GM21528 (cell line): Measurements from ENCODE around the gene INPP5D.

ENCODE experiments used
- ATAC-seq: cut with Tn5 transposase; IDR thresholded peaks from one replicate; pipeline ENCODE4 v1.9.1; 2021; ENCODE audit warnings: mild to moderate bottlenecking, moderate library complexity; ENCODE audit not compliant: unreplicated experiment, low FRiP score

INPP5D gene

GRCh38 chr2:233031556-233032500 lies 28.3 kb upstream of the INPP5D start:
- no peak for ATAC-seq

- ATAC-seq: no peak
Measured at GRCh38 chr2:233032551-233033320, 27.4 kb upstream of the INPP5D start, which contains the start of gene NEU2. NEU2 (plus strand) TSS chr2:233032672; CDS start chr2:233032672, 0 bp downstream.

- no peak for ATAC-seq
Measured at GRCh38 chr2:233033672-233034071, 26.5 kb upstream of the INPP5D start.

GRCh38 chr2:233034091-233034882 lies 25.9 kb upstream of the INPP5D start:
- no peak for ATAC-seq

GRCh38 chr2:233035426-233036161 lies 24.5 kb upstream of the INPP5D start:
- ATAC-seq: no peak

- no peak for ATAC-seq
Measured at GRCh38 chr2:233036162-233036838, 23.8 kb upstream of the INPP5D start.

GRCh38 chr2:233037078-233037477 lies 23.1 kb upstream of the INPP5D start:
- no peak for ATAC-seq

- no peak for ATAC-seq
Measured at GRCh38 chr2:233039212-233039845, 20.8 kb upstream of the INPP5D start.

- ATAC-seq: no peak
Measured at GRCh38 chr2:233039846-233040530, 20.2 kb upstream of the INPP5D start.

GRCh38 chr2:233040571-233040970 lies 19.6 kb upstream of the INPP5D start:
- no peak for ATAC-seq

- no peak for ATAC-seq
Measured at GRCh38 chr2:233041722-233042323, 18.3 kb upstream of the INPP5D start.

GRCh38 chr2:233042549-233042948 lies 17.6 kb upstream of the INPP5D start:
- no peak for ATAC-seq

- no peak for ATAC-seq
Measured at GRCh38 chr2:233044974-233045605, 15.1 kb upstream of the INPP5D start.

GRCh38 chr2:233047206-233047605 lies 12.9 kb upstream of the INPP5D start:
- ATAC-seq: no peak

GRCh38 chr2:233047667-233048066 lies 12.5 kb upstream of the INPP5D start:
- ATAC-seq: no peak

- no peak for ATAC-seq
Measured at GRCh38 chr2:233048569-233049193, 11.5 kb upstream of the INPP5D start.

GRCh38 chr2:233049194-233049761 lies 10.9 kb upstream of the INPP5D start:
- ATAC-seq: no peak
